NCI-H748 (cell line): ENCODE results near the gene FCHSD2.
"Not testable (repeated sequence)": the region's sequence is repeated elsewhere in the genome, so short reads cannot be mapped to it uniquely, and the experiment has no call there.

Experiments
- DNase-seq: peaks from one replicate; lab custom pipeline; 2025; ENCODE audit not compliant: unreplicated experiment; lab: John Stamatoyannopoulos, UW

Gene FCHSD2

GRCh38 chr11:72896431-72896830 is 245.7 kb downstream of the FCHSD2 start:
- no peak for DNase-seq

GRCh38 chr11:72890881-72891280 is 251.2 kb downstream of the FCHSD2 start:
- no peak for DNase-seq

- DNase-seq: no peak
Measured at GRCh38 chr11:72886619-72887018, 255.5 kb downstream of the FCHSD2 start.

- no peak for DNase-seq
Measured at GRCh38 chr11:72885749-72886609, 256.1 kb downstream of the FCHSD2 start.

- DNase-seq: no peak
Measured at GRCh38 chr11:72876147-72876546, 266.0 kb downstream of the FCHSD2 start.

GRCh38 chr11:72875736-72876135 is 266.4 kb downstream of the FCHSD2 start:
- DNase-seq: no peak

GRCh38 chr11:72872012-72872411 is 270.1 kb downstream of the FCHSD2 start:
- no peak for DNase-seq

GRCh38 chr11:72871119-72871518 is 271.0 kb downstream of the FCHSD2 start:
- DNase-seq: no peak

- no peak for DNase-seq
Measured at GRCh38 chr11:72869831-72870230, 272.3 kb downstream of the FCHSD2 start.

GRCh38 chr11:72867970-72868369 is 274.1 kb downstream of the FCHSD2 start:
- no peak for DNase-seq

- no peak for DNase-seq
Measured at GRCh38 chr11:72864702-72865655, 277.1 kb downstream of the FCHSD2 start.

GRCh38 chr11:72863916-72864315 is 278.2 kb downstream of the FCHSD2 start:
- no peak for DNase-seq

- no peak for DNase-seq
Measured at GRCh38 chr11:72863091-72863490, 279.0 kb downstream of the FCHSD2 start.

- DNase-seq: no peak
Measured at GRCh38 chr11:72860592-72860991, 281.5 kb downstream of the FCHSD2 start.

GRCh38 chr11:72860010-72860409 is 282.1 kb downstream of the FCHSD2 start:
- DNase-seq: no peak

GRCh38 chr11:72859126-72859525 is 283.0 kb downstream of the FCHSD2 start:
- DNase-seq: no peak

GRCh38 chr11:72858267-72858666 is 283.9 kb downstream of the FCHSD2 start:
- DNase-seq: not testable (repeated sequence)

GRCh38 chr11:72856551-72857345 is 285.4 kb downstream of the FCHSD2 start:
- no peak for DNase-seq

GRCh38 chr11:72856065-72856464 is 286.1 kb downstream of the FCHSD2 start:
- peak; percentile 76 for DNase-seq

- no peak for DNase-seq
Measured at GRCh38 chr11:72851726-72852125, 290.4 kb downstream of the FCHSD2 start.

GRCh38 chr11:72850832-72851231 is 291.3 kb downstream of the FCHSD2 start:
- DNase-seq: no peak
